Measurements from ENCODE around the gene FBXO11.

DNA sequence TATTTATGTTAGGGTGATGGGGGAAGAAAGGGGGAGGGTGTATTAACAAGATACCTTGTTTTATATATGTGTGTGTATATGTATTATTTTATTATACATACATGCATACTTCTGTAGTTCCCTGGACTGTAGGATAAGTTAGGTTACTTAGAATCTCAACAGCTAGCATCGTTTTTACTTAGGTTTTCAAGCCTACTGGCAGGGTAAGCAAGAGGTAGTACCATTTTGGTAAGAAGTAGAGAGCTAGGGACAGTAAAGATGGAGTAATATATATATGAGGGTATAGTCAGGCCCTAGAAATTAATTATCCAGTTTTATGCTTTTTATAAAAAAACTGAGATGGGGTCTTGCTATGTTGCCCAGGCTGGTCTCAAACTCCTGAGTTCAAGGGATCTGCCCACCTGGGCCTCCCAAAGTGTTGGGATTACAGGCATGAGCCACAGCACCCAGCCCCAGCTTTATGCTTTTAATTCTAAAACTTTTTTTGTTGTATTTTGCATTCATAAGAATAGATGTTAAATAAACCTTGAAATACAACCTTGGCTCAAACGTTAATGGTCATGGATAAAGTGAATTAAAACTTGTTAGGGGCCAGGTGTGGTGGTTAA is 110.1 kb downstream of the FBXO11 start:
- TF ChIP-seq POLR2A (IDR thresholded peaks at IDR 0.05), result no peak
- TF ChIP-seq, protein P1, sequence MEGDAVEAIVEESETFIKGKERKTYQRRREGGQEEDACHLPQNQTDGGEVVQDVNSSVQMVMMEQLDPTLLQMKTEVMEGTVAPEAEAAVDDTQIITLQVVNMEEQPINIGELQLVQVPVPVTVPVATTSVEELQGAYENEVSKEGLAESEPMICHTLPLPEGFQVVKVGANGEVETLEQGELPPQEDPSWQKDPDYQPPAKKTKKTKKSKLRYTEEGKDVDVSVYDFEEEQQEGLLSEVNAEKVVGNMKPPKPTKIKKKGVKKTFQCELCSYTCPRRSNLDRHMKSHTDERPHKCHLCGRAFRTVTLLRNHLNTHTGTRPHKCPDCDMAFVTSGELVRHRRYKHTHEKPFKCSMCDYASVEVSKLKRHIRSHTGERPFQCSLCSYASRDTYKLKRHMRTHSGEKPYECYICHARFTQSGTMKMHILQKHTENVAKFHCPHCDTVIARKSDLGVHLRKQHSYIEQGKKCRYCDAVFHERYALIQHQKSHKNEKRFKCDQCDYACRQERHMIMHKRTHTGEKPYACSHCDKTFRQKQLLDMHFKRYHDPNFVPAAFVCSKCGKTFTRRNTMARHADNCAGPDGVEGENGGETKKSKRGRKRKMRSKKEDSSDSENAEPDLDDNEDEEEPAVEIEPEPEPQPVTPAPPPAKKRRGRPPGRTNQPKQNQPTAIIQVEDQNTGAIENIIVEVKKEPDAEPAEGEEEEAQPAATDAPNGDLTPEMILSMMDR (IDR thresholded peaks at IDR 0.05), result no peak
